Right kidney (tissue), 1 donor: Measurements from ENCODE around the gene SYCN.

Experiments
- DNase-seq: peaks from one replicate; pipeline ENCODE4 v3.0.0-alpha.2; 2016

Gene SYCN

GRCh38 chr19:39193803-39194202 lies 10.3 kb downstream of the SYCN start:
- DNase-seq = no peak

GRCh38 chr19:39192846-39193245 lies 11.2 kb downstream of the SYCN start:
- no peak for DNase-seq

- no peak for DNase-seq
Measured at GRCh38 chr19:39190768-39191167, 13.3 kb downstream of the SYCN start.

GRCh38 chr19:39188960-39189359 lies 15.1 kb downstream of the SYCN start:
- no peak for DNase-seq

- DNase-seq = no peak
Measured at GRCh38 chr19:39187552-39187943, 16.5 kb downstream of the SYCN start.

GRCh38 chr19:39186391-39186790 lies 17.7 kb downstream of the SYCN start:
- no peak for DNase-seq

GRCh38 chr19:39183104-39183503 lies 21.0 kb downstream of the SYCN start:
- no peak for DNase-seq

GRCh38 chr19:39182174-39182505 lies 21.9 kb downstream of the SYCN start:
- no peak for DNase-seq

GRCh38 chr19:39181500-39182173 lies 22.4 kb downstream of the SYCN start:
- DNase-seq = no peak

GRCh38 chr19:39180749-39181148 lies 23.3 kb downstream of the SYCN start:
- DNase-seq = no peak

- DNase-seq = no peak
Measured at GRCh38 chr19:39179754-39180153, 24.3 kb downstream of the SYCN start.

GRCh38 chr19:39178296-39179006 lies 25.6 kb downstream of the SYCN start:
- DNase-seq = no peak

GRCh38 chr19:39177736-39178135 lies 26.3 kb downstream of the SYCN start:
- no peak for DNase-seq

GRCh38 chr19:39177110-39177699 lies 26.9 kb downstream of the SYCN start:
- DNase-seq = no peak

- DNase-seq = no peak
Measured at GRCh38 chr19:39175564-39175963, 28.5 kb downstream of the SYCN start.

GRCh38 chr19:39174558-39175544 lies 29.2 kb downstream of the SYCN start:
- DNase-seq = no peak

- DNase-seq = no peak
Measured at GRCh38 chr19:39174142-39174541, 29.9 kb downstream of the SYCN start.

GRCh38 chr19:39173502-39173991 lies 30.5 kb downstream of the SYCN start:
- DNase-seq = no peak

- no peak for DNase-seq
Measured at GRCh38 chr19:39172700-39173501, 31.2 kb downstream of the SYCN start.

GRCh38 chr19:39171479-39172465 lies 32.3 kb downstream of the SYCN start:
- no peak for DNase-seq
